ENCODE data around the gene ASPHD2. TPM values are rescaled to one million over a fixed set of nuclear protein-coding genes. Genes with fewer than 3 reads are reported as not detected.

Gene ASPHD2
- total RNA-seq, 1 experiment from 2014 or later, result not detected

DNA sequence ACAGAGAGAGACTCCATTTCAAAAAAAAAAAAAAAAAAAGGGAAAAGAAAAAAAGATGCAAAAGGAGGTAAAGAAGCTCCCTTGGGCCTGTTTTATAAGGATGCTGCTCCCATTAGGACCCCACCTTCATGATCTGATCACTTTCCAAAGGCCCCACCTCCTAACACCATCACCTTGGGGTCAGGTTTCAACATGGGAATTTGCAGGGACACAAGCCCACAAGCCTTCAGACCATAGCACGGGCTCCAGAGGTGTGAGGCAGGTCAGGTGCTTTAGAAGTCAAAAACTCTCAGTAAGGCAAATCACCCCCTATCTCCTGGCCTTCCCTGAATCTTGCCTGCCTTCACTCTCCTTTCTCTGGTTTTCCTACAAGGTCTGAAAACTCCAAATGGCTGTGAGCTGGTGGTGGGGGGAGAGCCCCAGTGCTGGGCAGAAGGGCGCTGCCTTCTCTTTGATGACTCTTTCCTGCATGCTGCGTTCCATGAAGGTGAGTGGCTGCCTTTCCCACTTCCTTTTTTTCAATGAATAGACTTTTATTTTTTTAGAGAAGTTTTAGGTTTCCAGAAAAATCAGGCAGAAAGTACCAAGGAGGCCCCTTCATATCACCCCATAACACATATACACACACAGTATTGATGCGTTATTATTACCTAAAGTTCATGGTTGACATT lies 13.2 kb downstream of the ASPHD2 start:
- Histone ChIP-seq H3K27me3 (replicated peaks; ENCODE audit: control insufficient read depth, insufficient read depth, low read length) (no peaks in the 10 kb centered on the region), H3K9me3 (no peaks in the 10 kb centered on the region), H3K36me3 (ENCODE audit: control insufficient read depth, insufficient read depth, low read length) (no peaks in the 10 kb centered on the region), H3K4me3 (ENCODE audit: low read depth, low read length) (no peak overlapping the region), H3K4me1 (no peaks in the 10 kb centered on the region)
- intact Hi-C loops (cut with micrococcal nuclease; ENCODE audit: unreplicated experiment), result no loop called here
- Mint-ChIP-seq H3K9me3 (ENCODE audit: unreplicated experiment) (no peaks in the 10 kb centered on the region), H3K4me3 (ENCODE audit: unreplicated experiment) (no peak overlapping the region), H3K27ac (ENCODE audit: unreplicated experiment) (no peak overlapping the region), H3K27me3 (ENCODE audit: insufficient read depth, unreplicated experiment) (no peaks in the 10 kb centered on the region), H3K36me3 (ENCODE audit: insufficient read depth, unreplicated experiment) (no peaks in the 10 kb centered on the region), H3K4me1 (ENCODE audit: low read depth, unreplicated experiment) (no peaks in the 10 kb centered on the region)
- CTCF ChIA-PET, result no interaction called here
- no peak for DNase-seq
- POLR2A ChIA-PET, result no interaction called here
- TF ChIP-seq, protein P1, sequence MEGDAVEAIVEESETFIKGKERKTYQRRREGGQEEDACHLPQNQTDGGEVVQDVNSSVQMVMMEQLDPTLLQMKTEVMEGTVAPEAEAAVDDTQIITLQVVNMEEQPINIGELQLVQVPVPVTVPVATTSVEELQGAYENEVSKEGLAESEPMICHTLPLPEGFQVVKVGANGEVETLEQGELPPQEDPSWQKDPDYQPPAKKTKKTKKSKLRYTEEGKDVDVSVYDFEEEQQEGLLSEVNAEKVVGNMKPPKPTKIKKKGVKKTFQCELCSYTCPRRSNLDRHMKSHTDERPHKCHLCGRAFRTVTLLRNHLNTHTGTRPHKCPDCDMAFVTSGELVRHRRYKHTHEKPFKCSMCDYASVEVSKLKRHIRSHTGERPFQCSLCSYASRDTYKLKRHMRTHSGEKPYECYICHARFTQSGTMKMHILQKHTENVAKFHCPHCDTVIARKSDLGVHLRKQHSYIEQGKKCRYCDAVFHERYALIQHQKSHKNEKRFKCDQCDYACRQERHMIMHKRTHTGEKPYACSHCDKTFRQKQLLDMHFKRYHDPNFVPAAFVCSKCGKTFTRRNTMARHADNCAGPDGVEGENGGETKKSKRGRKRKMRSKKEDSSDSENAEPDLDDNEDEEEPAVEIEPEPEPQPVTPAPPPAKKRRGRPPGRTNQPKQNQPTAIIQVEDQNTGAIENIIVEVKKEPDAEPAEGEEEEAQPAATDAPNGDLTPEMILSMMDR (IDR thresholded peaks at IDR 0.05; ENCODE audit: insufficient read depth in 1 of 2, low read depth in 1 of 2, low read length in 1 of 2, severe bottlenecking in 1 of 2, unreplicated experiment in 1 of 2), result no peak
- BruUV-seq (replicated peaks), result no TSS peak

DNA sequence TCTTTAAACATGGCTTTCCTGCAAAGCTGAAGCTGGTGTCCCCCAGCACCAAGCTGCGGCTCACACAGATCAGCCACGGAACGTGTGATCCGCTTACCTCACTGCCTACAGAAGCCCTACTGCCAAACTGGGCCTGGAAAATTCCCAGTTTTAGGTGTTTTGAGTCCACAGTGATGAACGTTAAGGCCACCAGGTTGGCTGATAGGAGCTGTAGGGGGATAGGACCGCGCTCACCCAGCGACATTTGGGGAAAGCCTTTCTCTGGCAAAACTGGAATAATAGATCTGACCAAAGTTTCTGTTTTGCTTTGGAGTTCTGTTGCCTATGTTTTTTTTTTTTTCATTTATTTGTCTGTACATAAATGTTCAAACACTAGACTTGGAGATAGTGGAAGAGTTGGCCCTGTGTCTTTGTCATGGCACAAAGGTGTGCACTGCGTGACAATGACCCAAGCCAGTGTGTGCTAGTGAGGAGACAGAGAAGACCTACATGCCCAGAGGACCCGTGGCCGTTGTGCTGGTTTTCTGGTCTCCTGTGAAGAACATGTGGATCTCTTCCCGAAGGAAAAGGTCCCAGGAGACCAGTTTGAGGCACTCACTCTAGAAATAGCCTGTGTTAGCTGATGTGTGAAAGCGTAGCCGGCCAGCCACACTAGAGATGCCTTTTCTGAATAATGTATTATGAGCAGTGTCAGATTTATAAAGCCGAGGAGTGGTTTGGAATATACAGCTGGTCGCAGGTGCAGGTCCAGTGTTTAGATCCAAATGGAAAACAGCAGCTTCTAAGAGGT lies 15.0 kb downstream of the ASPHD2 start:
- POLR2A ChIA-PET, result no interaction called here

DNA sequence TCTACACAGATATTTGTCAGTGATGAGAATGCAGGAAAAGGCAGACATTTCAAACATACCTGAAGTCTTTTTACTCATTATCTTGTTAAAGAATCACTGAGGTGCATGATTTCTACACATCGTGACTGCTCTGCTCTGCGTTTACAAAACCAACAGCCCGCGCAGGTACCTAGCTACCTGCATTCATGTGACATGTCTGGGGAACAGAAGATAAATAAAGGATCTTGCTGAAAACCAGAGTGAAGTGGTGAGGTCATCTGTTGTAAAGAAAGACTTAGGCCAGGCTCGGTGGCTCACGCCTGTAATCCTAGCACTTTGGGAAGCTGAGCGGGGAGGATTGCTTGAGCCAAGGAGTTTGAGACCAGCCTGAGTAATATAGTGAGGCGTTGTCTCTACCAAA lies 15.7 kb downstream of the ASPHD2 start:
- ChIA-PET CTCF (no interaction called here), POLR2A (no interaction called here)
- Mint-ChIP-seq H3K36me3 (ENCODE audit: insufficient read depth, unreplicated experiment) (no peaks in the 10 kb centered on the region), H3K9me3 (ENCODE audit: unreplicated experiment) (no peaks in the 10 kb centered on the region), H3K4me1 (ENCODE audit: low read depth, unreplicated experiment) (no peaks in the 10 kb centered on the region), H3K27ac (ENCODE audit: unreplicated experiment) (no peak overlapping the region), H3K27me3 (ENCODE audit: insufficient read depth, unreplicated experiment) (no peaks in the 10 kb centered on the region), H3K4me3 (ENCODE audit: unreplicated experiment) (no peak overlapping the region)
- H3K9me3 ChIP-seq, result no peaks in the 10 kb centered on the region
- no TSS peak for BruUV-seq (replicated peaks)
- H3K27me3 ChIP-seq (replicated peaks; ENCODE audit: control insufficient read depth, insufficient read depth, low read length), result no peaks in the 10 kb centered on the region
- TF ChIP-seq, protein P1 (IDR thresholded peaks at IDR 0.05; ENCODE audit: insufficient read depth in 1 of 2, low read depth in 1 of 2, low read length in 1 of 2, severe bottlenecking in 1 of 2, unreplicated experiment in 1 of 2), result no peak
- no peaks in the 10 kb centered on the region for H3K4me1 ChIP-seq
- H3K36me3 ChIP-seq (ENCODE audit: control insufficient read depth, insufficient read depth, low read length), result no peaks in the 10 kb centered on the region
- intact Hi-C loops (cut with micrococcal nuclease; ENCODE audit: unreplicated experiment), result no loop called here
- H3K4me3 ChIP-seq (ENCODE audit: low read depth, low read length), result no peak overlapping the region
- no peak for DNase-seq

More for the DNA sequence above, 15.0 kb downstream of the ASPHD2 start:
- Mint-ChIP-seq H3K4me3 (ENCODE audit: unreplicated experiment) (no peak overlapping the region), H3K27me3 (ENCODE audit: insufficient read depth, unreplicated experiment) (no peaks in the 10 kb centered on the region), H3K9me3 (ENCODE audit: unreplicated experiment) (no peaks in the 10 kb centered on the region), H3K36me3 (ENCODE audit: insufficient read depth, unreplicated experiment) (no peaks in the 10 kb centered on the region), H3K27ac (ENCODE audit: unreplicated experiment) (no peak overlapping the region), H3K4me1 (ENCODE audit: low read depth, unreplicated experiment) (no peaks in the 10 kb centered on the region)
- H3K36me3 ChIP-seq (ENCODE audit: control insufficient read depth, insufficient read depth, low read length), result no peaks in the 10 kb centered on the region
- no peak overlapping the region for H3K4me3 ChIP-seq (ENCODE audit: low read depth, low read length)
- H3K27me3 ChIP-seq (replicated peaks; ENCODE audit: control insufficient read depth, insufficient read depth, low read length), result no peaks in the 10 kb centered on the region
- TF ChIP-seq, protein P1 (IDR thresholded peaks at IDR 0.05; ENCODE audit: insufficient read depth in 1 of 2, low read depth in 1 of 2, low read length in 1 of 2, severe bottlenecking in 1 of 2, unreplicated experiment in 1 of 2), result no peak
- CTCF ChIA-PET, result no interaction called here
- no peaks in the 10 kb centered on the region for H3K4me1 ChIP-seq
- intact Hi-C loops (cut with micrococcal nuclease; ENCODE audit: unreplicated experiment), result no loop called here
- BruUV-seq (replicated peaks), result no TSS peak
- no peak for DNase-seq
- H3K9me3 ChIP-seq, result no peaks in the 10 kb centered on the region

All from Caco-2 (cell line).